Right lobe of liver (tissue), 6 donors: ENCODE data around the gene PRDM15. TPM values are rescaled to one million over a fixed set of nuclear protein-coding genes. Genes with fewer than 3 reads are reported as not detected.

Source experiments
- ATAC-seq, 4 donors: fragments of 200-7000 bp; cut with Tn5 transposase; one replicate each; pipeline ENCODE4 v1.9.1; 2020; ENCODE audit warnings: mild to moderate bottlenecking in 4 of 4, moderate library complexity in 4 of 4
- DNase-seq, 3 donors: peaks; one replicate each; pipeline ENCODE4 v3.0.0-alpha.2; 2020
- H3K27ac ChIP-seq, 3 donors: fragments of 200-600 bp; one replicate each; pipeline ENCODE4 v1.8.0; 2022
- H3K27me3 ChIP-seq, 2 donors: fragments of 200-600 bp; one replicate each; pipeline ENCODE4 v1.8.0; 2022
- H3K36me3 ChIP-seq, 4 donors: fragments of 200-600 bp; sonication (generic) in 1 of 4; one replicate each; pipeline versions ENCODE4 v1.5.1 to v1.8.0; 2017 to 2022; ENCODE audit warnings: control low read depth in 1 of 4
- H3K4me1 ChIP-seq, 4 donors: fragments of 200-600 bp; sonication (generic) in 1 of 4; one replicate each; pipeline versions ENCODE4 v1.5.1 to v1.8.0; 2017 to 2022; ENCODE audit warnings: control low read depth in 1 of 4
- H3K4me3 ChIP-seq, 3 donors: fragments of 200-600 bp; one replicate each; pipeline ENCODE4 v1.8.0; 2022
- H3K9me3 ChIP-seq, 4 donors: fragments of 200-600 bp; sonication (generic) in 1 of 4; one replicate each; pipeline versions ENCODE4 v1.5.1 to v1.8.0; 2017 to 2022; ENCODE audit warnings: control low read depth in 1 of 4
- CTCF ChIP-seq, 4 donors: fragments of 200-600 bp in 3 of 4; fragments of 450-650 bp in 1 of 4; IDR thresholded peaks; one replicate each; pipeline versions ENCODE4 v1.5.1 to v1.8.0; 2016 to 2022; ENCODE audit warnings: antibody characterized with exemption in 4 of 4, mild to moderate bottlenecking in 2 of 4
- POLR2A ChIP-seq: fragments of 450-650 bp; IDR thresholded peaks from one replicate; pipeline ENCODE4 v1.6.1; 2017; ENCODE audit warnings: antibody characterized with exemption, mild to moderate bottlenecking
- WGBS: methylation state at CpG from one replicate; pipeline ENCODE4 v1.1.6; 2018; ENCODE audit warnings: low coverage, low lambda C conversion rate; ENCODE audit not compliant: insufficient coverage; ENCODE audit errors: missing lambda C conversion rate; 5-methylcytosine and 5-hydroxymethylcytosine counted together
- intact Hi-C, 2 donors: fragments of 100-400 bp; cut with DNase I; formaldehyde crosslinking; loops; one replicate each; pipeline versions ENCODE4 v1.11.2 to v1.14.1; 2022
- total RNA-seq, 6 experiments: library from RNA; depleted of rRNA in 2 of 6; stranded (reverse); fragments of >200 nt in 2 of 6; fragmentation: NEBNext Ultra II Directional in 3 of 6; extraction: Animal tissue kit (Norgen Biotek cat#: 25700) in 3 of 6; gene quantifications; one replicate each; pipeline versions ENCODE4 v1.1.0 to v1.2.4, GENCODE V29; 2016 to 2023
- donor health status: DM: no; HTN: yes; CAD: no.
- donor health status: DM: no; HTN: no; CAD: no.
- donor health status: DM: no; HTN: no; CAD: no.
- donor health status: DM: no; HTN: yes; CAD: no.
- donor health status: DM: no; HTN: yes; CAD: no.

Gene PRDM15
- total RNA-seq, 6 experiments from 2014 or later = 1.9 to 4.0 (median 2.7) TPM

DNA sequence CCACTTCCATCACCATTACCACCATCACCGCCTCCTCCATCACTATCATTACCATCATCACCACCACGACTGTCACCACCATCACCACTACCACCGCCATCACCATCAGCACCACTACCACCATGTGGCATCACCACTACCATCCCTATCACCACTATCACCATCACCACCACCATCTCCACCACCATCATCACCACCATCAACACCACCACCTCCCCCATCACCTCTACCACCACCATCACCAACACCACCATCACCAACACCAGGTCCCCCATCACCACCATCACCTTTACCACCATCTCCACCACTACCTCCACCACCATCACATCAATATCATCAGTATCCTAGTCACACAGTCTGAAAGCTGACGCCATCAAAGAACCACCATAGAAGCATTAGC is 72.4 kb downstream of the PRDM15 start:
- ATAC-seq = no peak
- no peak for TF ChIP-seq CTCF (IDR thresholded peaks at IDR 0.05)
- no peak for TF ChIP-seq POLR2A
- H3K4me3 ChIP-seq = no peak overlapping the region
- no peaks in the 10 kb centered on the region for H3K27me3 ChIP-seq
- intact Hi-C loops = no loop called here
- DNase-seq = no peak
- WGBS = 96% methylated on average over 4 of the region's 4 CpGs
- H3K27ac ChIP-seq = no peak overlapping the region
- peaks cover 0 to 4% (median 0%) of the 10 kb centered on the region in 4 donors for H3K36me3 ChIP-seq
- no peaks in the 10 kb centered on the region for H3K9me3 ChIP-seq
- H3K4me1 ChIP-seq = no peaks in the 10 kb centered on the region

- TF ChIP-seq POLR2A = no peak
- TF ChIP-seq CTCF (IDR thresholded peaks at IDR 0.05) = no peak
- H3K36me3 ChIP-seq = peaks cover 0 to 4% (median 0%) of the 10 kb centered on the region in 4 donors
- H3K4me1 ChIP-seq = no peaks in the 10 kb centered on the region
- H3K9me3 ChIP-seq = no peaks in the 10 kb centered on the region
- 92% methylated on average over 4 of the region's 4 CpGs for WGBS
- no peak for ATAC-seq
- H3K27ac ChIP-seq = no peak overlapping the region
- H3K4me3 ChIP-seq = no peak overlapping the region
- no peak for DNase-seq
- intact Hi-C loops = no loop called here
- H3K27me3 ChIP-seq = no peaks in the 10 kb centered on the region
These were observed 73.5 kb downstream of the PRDM15 start for GRCh38 chr21:41805643-41806042.

GRCh38 chr21:41805038-41805437 is 74.1 kb downstream of the PRDM15 start:
- Histone ChIP-seq H3K36me3 (peaks cover 0 to 4% (median 0%) of the 10 kb centered on the region in 4 donors), H3K9me3 (no peaks in the 10 kb centered on the region), H3K27ac (no peak overlapping the region), H3K4me3 (no peak overlapping the region), H3K27me3 (no peaks in the 10 kb centered on the region), H3K4me1 (no peaks in the 10 kb centered on the region)
- intact Hi-C loops = no loop called here
- WGBS = 78% methylated on average over 9 of the region's 10 CpGs
- TF ChIP-seq POLR2A = no peak
- no peak for TF ChIP-seq CTCF (IDR thresholded peaks at IDR 0.05)
- no peak for DNase-seq
- ATAC-seq = peak in 1 of 4 donors; percentile 20

DNA sequence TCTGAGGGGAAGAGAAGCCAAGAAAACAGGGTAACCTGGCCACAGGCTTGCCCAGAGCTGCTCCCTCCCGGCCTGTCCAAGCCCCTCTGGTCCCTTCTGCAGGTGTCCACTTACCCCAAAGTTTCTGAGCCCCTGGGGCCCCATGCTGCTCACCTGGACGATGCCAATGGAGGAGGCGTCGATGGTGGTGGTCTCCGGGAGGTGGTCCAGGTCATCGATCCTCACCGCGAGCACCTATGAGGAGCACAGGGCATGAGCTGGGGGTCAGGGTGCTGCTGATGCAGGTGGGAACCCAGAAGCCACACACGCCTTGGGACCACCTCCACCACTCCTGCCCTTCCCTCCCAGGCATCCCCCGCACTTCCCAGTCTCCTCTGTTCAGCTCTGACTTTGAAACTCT is 74.8 kb downstream of the PRDM15 start:
- ATAC-seq (no peak), DNase-seq (no peak)
- 98% methylated on average over 9 of the region's 10 CpGs for WGBS
- H3K36me3 ChIP-seq = no peaks in the 10 kb centered on the region
- intact Hi-C loops = no loop called here
- no peak overlapping the region for H3K27ac ChIP-seq
- no peaks in the 10 kb centered on the region for H3K9me3 ChIP-seq
- H3K4me1 ChIP-seq = no peaks in the 10 kb centered on the region
- no peaks in the 10 kb centered on the region for H3K27me3 ChIP-seq
- H3K4me3 ChIP-seq = no peak overlapping the region
- no peak for TF ChIP-seq CTCF (IDR thresholded peaks at IDR 0.05)
- TF ChIP-seq POLR2A = no peak

GRCh38 chr21:41803316-41803715 is 75.8 kb downstream of the PRDM15 start:
- no peak for ATAC-seq
- H3K36me3 ChIP-seq = no peaks in the 10 kb centered on the region
- no peak for DNase-seq

More at GRCh38 chr21:41803316-41803715, 75.8 kb downstream of the PRDM15 start:
- Histone ChIP-seq H3K27me3 (no peaks in the 10 kb centered on the region), H3K27ac (no peak overlapping the region), H3K4me1 (no peaks in the 10 kb centered on the region), H3K9me3 (no peaks in the 10 kb centered on the region), H3K4me3 (no peak overlapping the region)
- intact Hi-C loops = no loop called here
- 86% methylated on average over 1 of the region's 13 CpGs for WGBS
- no peak for TF ChIP-seq CTCF (IDR thresholded peaks at IDR 0.05)
